Measurements from ENCODE around the gene ZNRF3. TPM values are rescaled to one million over a fixed set of nuclear protein-coding genes. Genes with fewer than 3 reads are reported as not detected.

ZNRF3 gene
- total RNA-seq, 4 donors from 2014 or later: 10.4 to 18.0 (median 14.2) TPM

DNA sequence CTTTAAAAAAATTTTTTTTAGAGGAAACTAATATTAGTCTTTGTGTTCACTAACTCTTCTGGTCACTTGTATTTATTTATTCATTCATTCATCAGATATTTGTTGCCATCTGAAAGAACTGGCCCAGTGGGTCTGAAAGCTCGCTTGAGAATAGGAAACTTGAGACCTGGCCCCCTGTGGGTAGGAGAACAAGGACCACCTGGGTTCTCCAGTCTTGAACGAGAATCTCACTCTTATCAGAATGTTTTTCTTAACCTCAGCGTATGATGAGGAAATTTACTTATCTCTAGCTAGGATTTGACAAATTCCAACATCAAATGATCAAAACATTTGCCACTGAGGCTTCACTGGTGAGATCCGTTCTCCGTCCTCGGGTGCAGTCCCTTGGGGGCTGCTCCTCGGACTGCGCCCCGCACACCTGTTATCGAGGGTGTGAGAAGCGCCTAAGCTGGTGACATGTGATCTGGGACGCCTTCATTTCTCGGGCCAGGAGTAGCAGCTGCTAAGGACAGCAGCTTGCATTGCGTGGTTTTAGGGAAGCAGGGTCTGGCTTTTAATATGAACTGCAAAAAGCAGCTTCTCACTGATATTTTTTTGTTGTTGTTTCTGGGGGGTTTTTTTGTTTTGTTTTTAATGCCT, 171.9 kb downstream of the ZNRF3 start:
- TF ChIP-seq POLR2A (IDR thresholded peaks at IDR 0.05): no peak
- TF ChIP-seq, protein P1, sequence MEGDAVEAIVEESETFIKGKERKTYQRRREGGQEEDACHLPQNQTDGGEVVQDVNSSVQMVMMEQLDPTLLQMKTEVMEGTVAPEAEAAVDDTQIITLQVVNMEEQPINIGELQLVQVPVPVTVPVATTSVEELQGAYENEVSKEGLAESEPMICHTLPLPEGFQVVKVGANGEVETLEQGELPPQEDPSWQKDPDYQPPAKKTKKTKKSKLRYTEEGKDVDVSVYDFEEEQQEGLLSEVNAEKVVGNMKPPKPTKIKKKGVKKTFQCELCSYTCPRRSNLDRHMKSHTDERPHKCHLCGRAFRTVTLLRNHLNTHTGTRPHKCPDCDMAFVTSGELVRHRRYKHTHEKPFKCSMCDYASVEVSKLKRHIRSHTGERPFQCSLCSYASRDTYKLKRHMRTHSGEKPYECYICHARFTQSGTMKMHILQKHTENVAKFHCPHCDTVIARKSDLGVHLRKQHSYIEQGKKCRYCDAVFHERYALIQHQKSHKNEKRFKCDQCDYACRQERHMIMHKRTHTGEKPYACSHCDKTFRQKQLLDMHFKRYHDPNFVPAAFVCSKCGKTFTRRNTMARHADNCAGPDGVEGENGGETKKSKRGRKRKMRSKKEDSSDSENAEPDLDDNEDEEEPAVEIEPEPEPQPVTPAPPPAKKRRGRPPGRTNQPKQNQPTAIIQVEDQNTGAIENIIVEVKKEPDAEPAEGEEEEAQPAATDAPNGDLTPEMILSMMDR (IDR thresholded peaks at IDR 0.05): no peak
- no peaks in the 10 kb centered on the region for H3K27me3 ChIP-seq
- no peak overlapping the region for H3K4me3 ChIP-seq (replicated peaks in 1 of 3)
- H3K9me3 ChIP-seq: no peaks in the 10 kb centered on the region
- no peak overlapping the region for H3K27ac ChIP-seq
- peaks cover 4 to 10% of the 10 kb centered on the region in 2 donors for H3K36me3 ChIP-seq
- WGBS, 2 donors: 62 to 77% methylated on average over 14 of the region's 14 CpGs
- H3K4me1 ChIP-seq: no peaks in the 10 kb centered on the region
- DNase-seq: no peak
- intact Hi-C loops (cut with DNase I): loop anchor here (10.0 kb wide), 1 partner anchor 189 kb away; no protein-coding TSS in a partner anchor

DNA sequence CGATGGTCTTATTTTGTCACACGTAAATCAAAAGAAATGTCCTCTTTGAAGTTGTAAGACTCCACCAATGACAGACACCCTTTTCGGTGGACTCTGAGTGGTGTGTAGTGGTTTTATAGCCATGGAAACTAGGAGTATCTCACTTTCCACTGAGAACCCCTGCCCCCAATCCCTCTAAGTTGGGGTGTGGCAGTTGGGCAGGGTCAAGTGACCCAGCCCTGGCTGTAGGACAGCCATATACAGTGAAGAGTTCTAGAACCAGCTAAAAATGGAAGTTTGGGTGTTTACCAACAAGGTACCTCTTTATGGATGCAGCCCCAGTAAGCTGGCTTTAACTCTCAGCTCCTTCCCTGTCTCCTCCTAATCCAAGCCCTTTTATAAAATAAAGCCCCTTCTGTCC, 173.1 kb downstream of the ZNRF3 start:
- TF ChIP-seq, protein P1 (IDR thresholded peaks at IDR 0.05): no peak
- TF ChIP-seq POLR2A (IDR thresholded peaks at IDR 0.05): no peak

DNA sequence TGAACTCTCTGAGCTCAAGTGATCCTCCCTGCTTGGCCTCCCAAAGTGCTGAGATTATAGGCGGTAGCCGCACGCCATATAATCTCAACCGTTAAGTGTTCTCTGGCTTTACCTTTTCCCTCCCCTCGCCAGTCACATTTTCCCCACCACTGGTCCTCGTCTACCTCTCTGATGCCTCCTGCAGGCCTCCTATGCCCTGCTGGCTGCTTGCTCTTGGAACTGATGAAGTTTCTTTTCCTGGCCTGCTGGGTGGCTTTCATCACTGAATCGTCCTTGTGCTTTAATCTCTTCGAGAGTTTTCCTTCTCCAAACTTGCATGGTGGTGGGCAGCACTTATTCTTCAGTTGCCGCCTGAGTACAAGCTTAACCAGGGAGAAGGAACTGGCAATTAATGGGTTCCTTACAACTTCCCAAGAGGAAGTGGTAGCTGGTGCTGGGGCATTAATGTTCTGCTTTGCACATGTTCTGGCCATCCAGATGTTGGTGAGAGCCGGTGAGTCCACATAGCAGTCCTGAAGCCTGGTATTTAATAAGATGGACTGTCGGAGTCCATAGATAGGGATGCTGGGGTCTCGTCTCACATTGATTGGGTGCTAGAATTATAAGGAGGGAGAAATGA, 177.0 kb downstream of the ZNRF3 start:
- Histone ChIP-seq H3K27ac (no peak overlapping the region), H3K27me3 (no peaks in the 10 kb centered on the region), H3K4me3 (replicated peaks in 1 of 3) (no peak overlapping the region), H3K9me3 (no peaks in the 10 kb centered on the region), H3K36me3 (no peaks in the 10 kb centered on the region), H3K4me1 (peaks cover 0 to 7% of the 10 kb centered on the region in 2 donors)
- 90% methylated on average over 12 of the region's 12 CpGs for WGBS, 2 donors
- no peak for DNase-seq
- TF ChIP-seq POLR2A (IDR thresholded peaks at IDR 0.05): no peak
- TF ChIP-seq, protein P1 (IDR thresholded peaks at IDR 0.05): no peak
- intact Hi-C loops (cut with DNase I): no loop called here

More for the DNA sequence above, 173.1 kb downstream of the ZNRF3 start:
- Histone ChIP-seq H3K4me3 (replicated peaks in 1 of 3) (no peak overlapping the region), H3K36me3 (no peaks in the 10 kb centered on the region), H3K27me3 (no peaks in the 10 kb centered on the region), H3K27ac (no peak overlapping the region), H3K4me1 (no peaks in the 10 kb centered on the region), H3K9me3 (no peaks in the 10 kb centered on the region)
- WGBS, 2 donors: 97 to 98% methylated on average over 3 of the region's 3 CpGs
- DNase-seq: no peak
- intact Hi-C loops (cut with DNase I): loop anchor here (10.0 kb wide), 1 partner anchor 188 kb away; no protein-coding TSS in a partner anchor

DNA sequence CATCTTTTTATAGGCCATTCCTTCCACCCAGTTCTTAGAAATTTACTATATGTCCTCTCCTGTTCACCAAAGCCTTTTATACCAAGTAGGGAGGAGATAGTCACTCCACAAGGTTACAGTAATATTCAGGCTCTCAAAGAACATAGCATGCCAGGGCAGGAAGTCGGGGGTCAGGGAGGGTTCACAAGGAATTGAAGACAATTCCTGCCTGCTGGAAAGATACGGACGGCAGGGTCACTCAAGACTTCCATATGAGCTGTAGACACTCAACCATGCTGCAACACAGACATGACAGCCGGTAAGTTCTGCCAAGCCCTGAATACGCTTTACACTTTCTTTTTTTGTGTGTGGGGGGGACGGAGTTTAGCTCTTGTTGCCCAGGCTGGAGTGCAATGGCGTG, 177.6 kb downstream of the ZNRF3 start:
- Histone ChIP-seq H3K27ac (no peak overlapping the region), H3K4me1 (peaks cover 0 to 7% of the 10 kb centered on the region in 2 donors), H3K4me3 (replicated peaks in 1 of 3) (no peak overlapping the region), H3K36me3 (no peaks in the 10 kb centered on the region), H3K27me3 (no peaks in the 10 kb centered on the region), H3K9me3 (no peaks in the 10 kb centered on the region)
- WGBS, 2 donors: 53 to 71% methylated on average over 7 of the region's 7 CpGs
- intact Hi-C loops (cut with DNase I): no loop called here
- TF ChIP-seq, protein P1 (IDR thresholded peaks at IDR 0.05): no peak
- no peak for TF ChIP-seq POLR2A (IDR thresholded peaks at IDR 0.05)
- DNase-seq: no peak

DNA sequence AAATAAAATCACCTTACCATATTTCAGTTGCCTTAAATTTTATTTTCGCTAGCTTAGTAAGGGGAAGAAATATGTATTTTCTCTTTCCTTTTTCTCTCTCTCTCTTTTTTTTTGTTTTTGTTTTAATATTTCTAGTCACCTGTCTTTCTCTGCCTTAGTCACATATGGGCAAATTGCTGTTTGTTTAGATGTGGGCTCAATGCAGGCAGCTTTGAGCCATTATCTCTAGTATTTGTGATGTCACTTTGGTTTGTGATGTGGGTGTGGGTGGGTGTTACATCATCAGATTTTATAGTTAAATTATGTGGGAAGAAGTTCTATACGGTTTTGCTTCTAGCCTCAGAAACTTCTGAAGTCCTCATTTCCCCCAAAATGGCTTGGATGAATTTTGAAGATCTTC, 178.4 kb downstream of the ZNRF3 start, which contains the start of gene C22orf31:
C22orf31 (minus strand) TSS at position 59 of the 400 bp plus-strand sequence; CDS start at position 20, 39 bp downstream.
- no peak within 1 kb of the TSS for H3K27ac ChIP-seq
- no peaks in the 10 kb centered on the region for H3K27me3 ChIP-seq
- DNase-seq: no peak
- no peaks in the 10 kb centered on the region for H3K36me3 ChIP-seq
- TF ChIP-seq POLR2A (IDR thresholded peaks at IDR 0.05): no peak
- TF ChIP-seq, protein P1 (IDR thresholded peaks at IDR 0.05): no peak
- H3K4me1 ChIP-seq: peaks cover 0 to 7% of the 10 kb centered on the region in 2 donors
- WGBS, 2 donors: 82 to 93% methylated on average over 2 of the region's 2 CpGs
- no peaks in the 10 kb centered on the region for H3K9me3 ChIP-seq
- intact Hi-C loops (cut with DNase I): no loop called here
- H3K4me3 ChIP-seq (replicated peaks in 1 of 3): no peak within 1 kb of the TSS
